AG09309 (cell line): ENCODE measurements around the gene WNT3.

Source experiments
- DNase-seq: peaks from one replicate; pipeline ENCODE4 v3.0.0-alpha.2; 2010; ENCODE audit warnings: low read depth
- H3K4me3 ChIP-seq: 2 replicates; pipeline ENCODE4 v1.5.1; 2011; ENCODE audit warnings: mild to moderate bottlenecking, low read depth, low read length, moderate library complexity; ENCODE audit not compliant: control insufficient read depth
- TF ChIP-seq, protein P1 (sequence below): IDR thresholded peaks from 2 replicates; pipeline ENCODE4 v1.5.1; 2011; ENCODE audit warnings: mild to moderate bottlenecking, low read depth, low read length, inconsistent platforms; ENCODE audit not compliant: insufficient read depth, control insufficient read depth; ENCODE audit errors: missing control alignments

Gene WNT3

DNA sequence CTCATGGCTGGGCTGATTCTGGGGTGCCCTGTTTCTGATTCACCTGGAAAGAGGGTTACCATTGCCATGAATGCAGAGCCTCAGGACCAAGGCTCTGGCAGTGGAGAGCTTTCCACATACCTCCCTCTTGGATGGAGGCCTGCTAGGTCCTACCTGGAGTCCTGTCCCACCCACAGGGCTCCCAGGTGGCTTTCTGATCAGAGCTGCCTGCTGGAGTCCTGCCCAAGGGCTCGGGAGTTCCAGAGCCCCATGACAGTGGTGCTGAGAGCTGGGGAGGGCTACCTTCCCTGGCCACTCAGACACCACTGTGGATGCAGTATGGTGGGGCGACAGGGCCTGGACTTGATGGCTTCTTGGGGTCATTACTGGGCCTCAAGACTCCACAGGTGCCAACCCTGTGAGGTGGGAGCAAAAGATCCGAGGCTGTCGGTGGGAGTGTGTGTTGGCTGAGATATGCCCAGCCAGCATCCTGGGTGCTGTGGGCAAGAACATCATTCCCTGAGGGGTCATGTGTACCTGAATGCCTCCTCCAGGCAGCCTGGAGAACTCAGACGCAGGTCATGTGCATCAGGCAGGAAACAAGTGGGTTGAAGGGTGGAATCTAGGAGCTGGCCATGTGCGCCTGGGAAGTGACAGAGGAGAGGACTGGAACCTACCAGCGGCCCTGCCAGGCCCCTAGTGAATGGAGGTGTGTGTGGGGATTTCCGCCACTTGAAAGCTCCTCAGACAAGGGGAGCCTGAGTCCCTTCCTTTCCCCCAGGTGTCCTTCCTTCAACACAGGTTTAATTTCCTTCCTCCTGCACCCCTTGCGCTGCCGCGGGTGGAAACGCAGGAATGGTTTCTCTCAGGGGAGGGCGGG is 2.3 kb upstream of the WNT3 start:
- TF ChIP-seq, protein P1, sequence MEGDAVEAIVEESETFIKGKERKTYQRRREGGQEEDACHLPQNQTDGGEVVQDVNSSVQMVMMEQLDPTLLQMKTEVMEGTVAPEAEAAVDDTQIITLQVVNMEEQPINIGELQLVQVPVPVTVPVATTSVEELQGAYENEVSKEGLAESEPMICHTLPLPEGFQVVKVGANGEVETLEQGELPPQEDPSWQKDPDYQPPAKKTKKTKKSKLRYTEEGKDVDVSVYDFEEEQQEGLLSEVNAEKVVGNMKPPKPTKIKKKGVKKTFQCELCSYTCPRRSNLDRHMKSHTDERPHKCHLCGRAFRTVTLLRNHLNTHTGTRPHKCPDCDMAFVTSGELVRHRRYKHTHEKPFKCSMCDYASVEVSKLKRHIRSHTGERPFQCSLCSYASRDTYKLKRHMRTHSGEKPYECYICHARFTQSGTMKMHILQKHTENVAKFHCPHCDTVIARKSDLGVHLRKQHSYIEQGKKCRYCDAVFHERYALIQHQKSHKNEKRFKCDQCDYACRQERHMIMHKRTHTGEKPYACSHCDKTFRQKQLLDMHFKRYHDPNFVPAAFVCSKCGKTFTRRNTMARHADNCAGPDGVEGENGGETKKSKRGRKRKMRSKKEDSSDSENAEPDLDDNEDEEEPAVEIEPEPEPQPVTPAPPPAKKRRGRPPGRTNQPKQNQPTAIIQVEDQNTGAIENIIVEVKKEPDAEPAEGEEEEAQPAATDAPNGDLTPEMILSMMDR: no peak
- DNase-seq: no peak
- no peak overlapping the region for H3K4me3 ChIP-seq

DNA sequence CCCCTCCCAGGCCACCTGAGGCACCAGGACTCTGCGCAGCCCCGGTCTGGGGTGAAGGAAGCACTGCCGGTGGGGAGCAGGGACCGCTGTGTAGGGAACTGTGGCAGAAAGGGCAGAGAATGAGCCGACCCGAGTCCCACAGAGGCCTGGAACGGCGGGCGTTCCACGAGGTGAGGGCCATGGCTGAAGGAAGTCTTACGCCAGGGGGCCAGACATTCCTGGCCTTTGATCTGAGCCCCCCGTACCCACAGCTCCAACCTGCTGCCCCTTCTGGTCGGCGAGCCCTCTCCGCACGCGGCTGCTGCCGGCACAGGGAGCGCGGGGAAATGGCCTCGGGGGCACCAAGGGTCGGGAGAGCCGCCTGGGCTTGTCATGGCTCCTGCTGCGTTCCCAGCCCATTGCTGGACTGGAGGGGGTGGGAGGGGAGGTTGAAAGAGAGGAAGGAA is 1.4 kb upstream of the WNT3 start:
- DNase-seq: no peak
- TF ChIP-seq, protein P1: no peak
- H3K4me3 ChIP-seq: no peak overlapping the region

DNA sequence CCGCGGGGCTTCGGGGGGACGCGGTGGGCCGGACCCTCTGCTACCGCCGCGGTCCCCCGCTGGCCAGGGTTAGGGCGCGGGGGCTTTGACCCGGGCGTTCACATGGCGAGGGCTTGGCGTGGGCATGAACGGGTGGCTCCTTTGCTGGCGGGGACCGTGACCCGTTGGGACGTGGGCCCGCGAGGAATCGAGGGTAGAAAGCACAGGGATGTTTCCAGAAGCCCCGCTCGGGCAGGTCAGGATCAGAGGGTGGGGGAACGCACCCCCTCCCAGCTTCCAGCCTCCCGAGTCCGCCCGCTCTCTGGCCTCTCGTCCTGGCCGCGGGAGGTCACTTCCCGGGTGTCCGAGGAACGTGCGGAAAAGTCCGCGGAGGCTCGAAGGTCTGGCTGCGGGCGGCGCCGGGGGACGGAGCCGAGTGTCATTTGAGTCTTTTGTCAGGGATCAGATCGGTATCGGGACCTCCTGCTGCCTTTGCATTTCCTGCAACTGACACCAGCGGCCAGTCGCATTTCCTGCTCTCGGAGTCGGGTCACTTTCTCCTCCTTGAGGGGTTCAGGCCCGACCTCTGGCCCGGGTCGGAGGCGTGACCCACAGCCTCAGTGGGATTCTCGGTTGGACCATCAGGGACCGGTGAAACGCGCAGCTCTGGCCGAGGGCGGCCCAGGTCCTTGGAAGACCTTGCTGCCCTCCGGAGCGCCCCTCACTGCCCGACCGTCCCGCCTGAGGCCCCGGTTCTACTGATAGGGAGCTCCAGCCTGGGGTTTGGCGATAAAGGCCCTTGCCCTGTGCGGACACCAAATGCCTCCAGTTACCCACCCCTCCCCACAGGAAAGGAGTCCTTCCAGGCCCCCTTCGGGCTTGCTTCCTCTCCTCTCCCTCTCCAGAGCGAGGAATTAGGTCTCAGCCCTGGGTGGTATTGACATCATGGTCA is 702 bp upstream of the WNT3 start:
- H3K4me3 ChIP-seq: peak overlapping the region; percentile 28
- no peak for DNase-seq
- TF ChIP-seq, protein P1: no peak

DNA sequence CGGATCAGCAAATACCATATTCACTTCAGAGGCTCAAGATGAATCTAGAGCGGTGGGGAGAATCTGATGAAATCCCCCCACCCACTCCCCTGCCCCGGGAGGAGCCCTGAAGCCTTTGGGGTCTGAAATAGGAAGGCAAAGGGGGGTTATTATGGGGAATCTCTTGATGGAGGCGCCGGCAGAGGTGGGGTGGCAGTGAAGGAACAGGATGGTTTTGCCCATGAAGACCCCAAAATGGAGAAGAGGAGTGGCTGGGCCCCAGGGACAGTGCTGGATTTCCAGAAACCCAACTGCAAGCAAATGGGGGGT is 637 bp downstream of the WNT3 start:
- no peak overlapping the region for H3K4me3 ChIP-seq
- DNase-seq: no peak
- TF ChIP-seq, protein P1: no peak

DNA sequence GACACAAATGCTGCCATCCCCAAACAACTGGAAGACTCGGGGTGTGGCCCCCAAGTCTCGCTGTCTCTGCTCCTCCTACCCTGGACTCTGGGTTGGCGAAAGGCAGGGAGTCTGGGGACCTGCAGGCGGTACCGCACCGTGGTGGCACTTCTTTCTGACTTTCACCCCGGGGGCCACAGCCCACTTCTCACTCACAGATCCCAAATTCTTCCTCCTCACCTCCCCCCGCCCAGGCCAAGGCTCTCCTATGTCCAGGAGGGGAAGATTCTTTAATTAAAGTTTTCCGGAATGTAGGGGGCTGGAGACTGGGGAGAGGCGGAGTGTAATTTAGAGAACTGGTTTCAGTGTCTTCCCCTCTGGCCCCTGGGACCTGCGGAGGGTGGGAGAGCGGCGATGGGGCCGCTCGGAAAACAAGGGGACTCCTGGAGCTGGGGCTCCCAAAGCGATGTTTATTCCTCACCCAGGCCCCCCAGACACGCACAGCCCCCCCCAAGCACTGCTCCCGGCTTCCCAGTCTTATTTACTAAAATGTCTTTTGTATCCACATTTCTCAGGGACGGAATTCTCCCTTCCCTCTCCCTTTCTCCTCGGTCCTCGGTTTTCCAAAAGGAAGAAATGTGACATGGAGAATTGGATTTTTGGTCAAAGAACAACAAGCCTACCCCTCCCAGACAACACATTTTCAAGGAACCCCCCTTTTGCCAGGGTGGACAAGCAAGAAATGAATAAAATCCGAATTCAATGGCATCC is 1.2 kb downstream of the WNT3 start:
- no peak for DNase-seq
- TF ChIP-seq, protein P1: no peak
- H3K4me3 ChIP-seq: no peak overlapping the region

DNA sequence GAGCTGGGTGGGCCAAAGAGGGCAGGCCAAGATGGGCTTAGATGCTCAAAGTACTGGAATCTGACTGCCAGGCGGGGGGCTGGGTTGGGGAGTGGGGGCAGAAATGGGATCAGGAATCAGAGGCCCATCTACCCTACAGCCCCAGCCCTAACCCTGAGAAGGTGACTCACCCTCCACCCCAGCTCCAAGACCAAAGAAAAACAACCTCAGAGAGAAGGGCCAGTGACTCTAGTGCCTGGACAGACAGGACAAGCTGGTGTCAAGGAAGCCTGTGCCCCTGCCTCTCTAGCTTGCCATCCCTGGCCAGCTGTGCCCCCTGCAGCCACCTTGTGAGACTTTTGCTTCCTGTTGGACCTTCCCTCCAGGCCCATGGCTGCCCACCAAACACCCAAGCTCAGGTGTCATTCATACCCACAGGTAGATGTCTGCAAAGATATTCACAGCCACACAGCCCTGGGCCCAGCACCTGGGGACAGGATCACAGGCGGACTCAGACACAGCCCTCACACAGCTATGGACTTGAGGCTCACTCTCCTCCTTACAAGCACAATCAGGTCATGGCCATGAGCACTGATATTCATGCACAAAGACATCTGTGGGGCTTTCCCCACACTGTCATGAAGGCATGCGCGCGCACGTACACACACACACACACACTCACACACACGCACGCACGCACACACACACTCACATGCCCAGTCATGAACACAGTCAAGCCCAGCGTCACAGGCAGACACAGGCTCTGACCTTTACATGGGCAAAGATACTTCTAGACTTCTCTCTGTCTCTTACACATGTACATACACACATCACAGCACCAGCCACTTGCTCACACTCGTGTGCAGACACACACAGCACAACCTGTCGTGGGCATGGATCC is 2.8 kb downstream of the WNT3 start:
- no peak for DNase-seq
- no peak overlapping the region for H3K4me3 ChIP-seq
- TF ChIP-seq, protein P1: no peak
